HepG2 (cell line): Measurements from ENCODE around the gene ARHGEF4. TPM values are rescaled to one million over a fixed set of nuclear protein-coding genes. Genes with fewer than 3 reads are reported as not detected.

Experiments
- ATAC-seq: fragments of 200-7000 bp; cut with Tn5 transposase; 3 replicates; pipeline ENCODE4 v1.9.1; 2020; ENCODE audit warnings: mild to moderate bottlenecking, moderate library complexity
- BruUV-seq: library from RNA; stranded (reverse); fragments of 400-500 nt; replicated peaks from 2 replicates; lab custom pipeline; 2021; lab: Mats Ljungman, UMichigan
- CTCF ChIA-PET: fragments of 300-600 bp; formaldehyde crosslinking; extraction: SDS; loops from one replicate; lab custom pipeline; 2021; ENCODE audit warnings: low total read pairs, inconsistent platforms, low intra/inter-chr PET ratio; lab: Yijun Ruan, JAX
- POLR2A ChIA-PET: fragments of 350-600 bp; sonication (Branson Sonifier 250); formaldehyde crosslinking; loops from one replicate; lab custom pipeline; 2020; ENCODE audit warnings: antibody characterized with exemption, inconsistent platforms; lab: Yijun Ruan, JAX
- DNase-seq: peaks from one replicate; pipeline ENCODE4 v3.0.0-alpha.2; 2015; ENCODE audit warnings: low spot score
- FAIRE-seq: peaks from 3 replicates; lab custom pipeline; 2011; peaks lifted over from hg19 to GRCh38; lab: Jason Lieb, UNC
- H2AFZ ChIP-seq: one replicate; pipeline ENCODE4 v1.6.1; 2011; ENCODE audit warnings: low read length, inconsistent platforms
- H3K27ac ChIP-seq: fragments of 300-600 bp; 3 replicates; pipeline ENCODE4 v1.8.0; 2011; ENCODE audit warnings: mixed run types, mild to moderate bottlenecking, mixed read lengths, low read length, inconsistent platforms; ENCODE audit not compliant: insufficient read depth; ENCODE audit errors: extremely low read length
- H3K27me3 ChIP-seq, 2 experiments: fragments of 200-600 bp in 1 of 2; 2 replicates in 1 of 2; 3 replicates in 1 of 2; pipeline versions ENCODE4 v1.6.0 to v1.8.0; 2011; ENCODE audit warnings: low read length in 2 of 2, mild to moderate bottlenecking in 2 of 2, moderate library complexity in 2 of 2, inconsistent platforms in 1 of 2; ENCODE audit not compliant: insufficient read depth in 2 of 2, control insufficient read depth in 1 of 2
- H3K36me3 ChIP-seq, 2 experiments: fragments of 200-600 bp in 1 of 2; replicated peaks in 1 of 2; 2 replicates in 1 of 2; 3 replicates in 1 of 2; pipeline versions ENCODE4 v1.5.1 to v1.8.0; 2011; ENCODE audit warnings: low read length in 2 of 2, inconsistent platforms in 1 of 2; ENCODE audit not compliant: insufficient read depth in 2 of 2, control insufficient read depth in 1 of 2
- H3K4me1 ChIP-seq: 2 replicates; pipeline ENCODE4 v1.5.1; 2012; ENCODE audit warnings: low read length, inconsistent platforms; ENCODE audit not compliant: insufficient read depth
- H3K4me2 ChIP-seq: 2 replicates; pipeline ENCODE4 v1.6.0; 2011; ENCODE audit warnings: low read depth, low read length, inconsistent platforms
- H3K4me3 ChIP-seq, 3 experiments: fragments of 200-600 bp in 1 of 3; sonication (generic), shearing (Covaris generic) in 1 of 3; replicated peaks in 1 of 3; 2 replicates each; pipeline ENCODE4 v1.5.1; 2011 to 2016; ENCODE audit warnings: low read length in 3 of 3, inconsistent platforms in 2 of 3, low read depth in 2 of 3, mild to moderate bottlenecking in 2 of 3, control low read depth in 1 of 3, mixed read lengths in 1 of 3; ENCODE audit not compliant: insufficient read depth in 1 of 3
- H3K79me2 ChIP-seq: one replicate; pipeline ENCODE4 v1.6.1; 2011; ENCODE audit warnings: low read length, inconsistent platforms; ENCODE audit not compliant: insufficient read depth
- H3K9ac ChIP-seq: 2 replicates; pipeline ENCODE4 v1.6.0; 2011; ENCODE audit warnings: mild to moderate bottlenecking, low read depth, low read length, inconsistent platforms; ENCODE audit not compliant: insufficient read depth
- H3K9me3 ChIP-seq: 2 replicates; pipeline ENCODE4 v1.5.1; 2012; ENCODE audit warnings: mild to moderate bottlenecking, low read length
- H4K20me1 ChIP-seq: 2 replicates; pipeline ENCODE4 v1.6.0; 2011; ENCODE audit warnings: inconsistent platforms, mild to moderate bottlenecking, low read length, moderate library complexity; ENCODE audit not compliant: insufficient read depth
- CBX1 ChIP-seq: IDR thresholded peaks from one replicate; pipeline ENCODE4 v1.6.1; 2016; ENCODE audit warnings: antibody characterized with exemption, low read depth
- DNMT1 ChIP-seq: sonication (generic); formaldehyde crosslinking; IDR thresholded peaks from 2 replicates; pipeline ENCODE4 v1.5.1; 2020; ENCODE audit warnings: mild to moderate bottlenecking, missing genetic modification reagents
- GZF1 ChIP-seq: sonication (generic); formaldehyde crosslinking; IDR thresholded peaks from 2 replicates; pipeline ENCODE4 v1.5.1; 2020; ENCODE audit warnings: mild to moderate bottlenecking, missing genetic modification reagents
- IKZF4 ChIP-seq: sonication (generic); formaldehyde crosslinking; IDR thresholded peaks from 2 replicates; pipeline ENCODE4 v1.5.1; 2020; ENCODE audit warnings: borderline replicate concordance, mild to moderate bottlenecking, low read depth, missing genetic modification reagents; ENCODE audit errors: not compliant biosample characterization
- IRX3 ChIP-seq: sonication (generic); formaldehyde crosslinking; IDR thresholded peaks from 2 replicates; pipeline ENCODE4 v1.8.1; 2023; ENCODE audit warnings: mild to moderate bottlenecking, low read depth, missing genetic modification reagents, borderline replicate concordance
- RBFOX2 ChIP-seq: fragments of 200-400 bp; formaldehyde crosslinking; IDR thresholded peaks from 2 replicates; pipeline ENCODE4 v1.6.1; 2017; ENCODE audit warnings: low read depth, mild to moderate bottlenecking, low read length
- RFX5 ChIP-seq: IDR thresholded peaks from 2 replicates; pipeline ENCODE4 v1.6.1; 2011; ENCODE audit warnings: low read depth, low read length, improper control_type of control experiment
- RNF219 ChIP-seq: sonication (generic); formaldehyde crosslinking; IDR thresholded peaks from 2 replicates; pipeline ENCODE4 v1.5.0; 2020; ENCODE audit warnings: mild to moderate bottlenecking, missing genetic modification reagents
- TBX3 ChIP-seq: fragments of 450-650 bp; IDR thresholded peaks from 2 replicates; pipeline ENCODE4 v1.6.1; 2017; ENCODE audit warnings: antibody characterized with exemption, mild to moderate bottlenecking, inconsistent platforms, borderline replicate concordance
- ZFP36L1 ChIP-seq: sonication (generic); formaldehyde crosslinking; IDR thresholded peaks from 2 replicates; pipeline ENCODE4 v1.8.0; 2022; ENCODE audit warnings: mild to moderate bottlenecking, missing genetic modification reagents, moderate library complexity
- ZNF891 ChIP-seq: sonication (generic); formaldehyde crosslinking; IDR thresholded peaks from 2 replicates; pipeline ENCODE4 v1.5.0; 2020; ENCODE audit warnings: mild to moderate bottlenecking, missing genetic modification reagents
- WGBS: methylation state at CpG from one replicate; pipeline ENCODE4 v1.1.6; 2017; ENCODE audit warnings: low lambda C conversion rate; 5-methylcytosine and 5-hydroxymethylcytosine counted together
- in situ Hi-C: cut with HindIII; loops from 2 replicates; pipeline ENCODE4 v1.10.0; 2017; ENCODE audit warnings: low pct_unique_long_range_greater_than_20kb; ENCODE audit not compliant: extremely low pct_ligation_motif_present
- intact Hi-C: fragments of 100-400 bp; cut with micrococcal nuclease; formaldehyde crosslinking; loops from one replicate; pipeline ENCODE4 v1.10.0; 2022; ENCODE audit not compliant: unreplicated experiment
- polyA plus RNA-seq, 8 experiments: library from polyadenylated mRNA; depleted of rRNA in 3 of 8; stranded (reverse) in 7 of 8; unstranded in 1 of 8; fragments of >200 nt; fragmentation: Illumina TruSeq in 4 of 8; extraction: Trizol in 4 of 8; gene quantifications; 2 replicates each; pipeline versions ENCODE4 v1.2.1 to v1.2.3, GENCODE V29; 2011 to 2016; ENCODE audit warnings: low read depth in 4 of 8, missing spikeins in 1 of 8, mixed read lengths in 1 of 8; ENCODE audit not compliant: insufficient read depth in 1 of 8
- total RNA-seq, 5 experiments: library from RNA; depleted of rRNA; stranded (reverse); fragments of >200 nt; fragmentation: Illumina TruSeq; extraction: Trizol; gene quantifications; 2 replicates each; pipeline ENCODE4 v1.2.3, GENCODE V29; 2016; ENCODE audit warnings: low read depth in 1 of 5

The ARHGEF4 gene
- total and polyA plus RNA-seq, 2 of the 13 experiments (the other 11 are each of a cell fraction or from before 2014, with no cell fraction given): 0.11 to 0.13 TPM

GRCh38 chr2:130878316-130878715, 41.6 kb downstream of the ARHGEF4 start:
- POLR2A ChIA-PET: no interaction called here
- no peak overlapping the region for H2AFZ ChIP-seq
- CTCF ChIA-PET: no interaction called here
- no peak overlapping the region for H3K27ac ChIP-seq
- H3K36me3 ChIP-seq: no peaks in the 10 kb centered on the region
- H4K20me1 ChIP-seq: no peaks in the 10 kb centered on the region; the same call in 1 of the 2 replicates
- H3K9ac ChIP-seq: no peak overlapping the region
- no peaks in the 10 kb centered on the region for H3K79me2 ChIP-seq
- H3K27me3 ChIP-seq: peaks cover 1 to 30% of the 10 kb centered on the region in 2 experiments; a peak in 2 of 5 replicates
- no peak for FAIRE-seq
- no peak for TF ChIP-seq CBX1
- no peak for TF ChIP-seq IKZF4 (CRISPR knock-in tag)
- no peak for TF ChIP-seq DNMT1
- no peak for TF ChIP-seq ZFP36L1 (CRISPR knock-in tag)
- no peak for TF ChIP-seq TBX3
- no peak for TF ChIP-seq GZF1
- no peak for TF ChIP-seq ZNF891 (CRISPR knock-in tag)
- no peak for TF ChIP-seq RNF219
- TF ChIP-seq RBFOX2: no peak
- no peak for TF ChIP-seq IRX3 (CRISPR knock-in tag)
- no peak for TF ChIP-seq RFX5
- H3K4me2 ChIP-seq: no peak overlapping the region
- no peaks in the 10 kb centered on the region for H3K9me3 ChIP-seq
- H3K4me1 ChIP-seq: no peaks in the 10 kb centered on the region
- DNase-seq: no peak
- intact Hi-C loops: no loop called here
- ATAC-seq: no peak
- in situ Hi-C loops: no loop called here
- BruUV-seq: no TSS peak
- 0% methylated on average over 3 of the region's 3 CpGs for WGBS
- H3K4me3 ChIP-seq: no peak overlapping the region
